K562 (cell line): ENCODE measurements around the gene BSDC1. TPM values are rescaled to one million over a fixed set of nuclear protein-coding genes. Genes with fewer than 3 reads are reported as not detected.

Experiments
- CLOCK ChIP-seq: fragments of 250-450 bp; sonication (Bioruptor Pico); IDR thresholded peaks from 2 replicates; pipeline ENCODE4 v1.4.0; 2020; ENCODE audit warnings: mild to moderate bottlenecking, moderate library complexity, borderline replicate concordance
- CTBP1 ChIP-seq: fragments of 450-650 bp; IDR thresholded peaks from 2 replicates; pipeline ENCODE4 v1.6.1; 2016; ENCODE audit warnings: borderline replicate concordance
- CTCF ChIP-seq, 3 experiments: IDR thresholded peaks in 2 of 3; conservative IDR thresholded peaks in 1 of 3; 2 replicates each; pipeline ENCODE4 v1.5.1; 2011 to 2012; ENCODE audit warnings: low read length in 3 of 3, mild to moderate bottlenecking in 3 of 3, control low read depth in 2 of 3, improper control_type of control experiment in 1 of 3, inconsistent platforms in 1 of 3, low read depth in 1 of 3, mixed read lengths in 1 of 3, moderate library complexity in 1 of 3; ENCODE audit not compliant: insufficient read depth in 2 of 3
- HDAC8 ChIP-seq: fragments of 450-650 bp; IDR thresholded peaks from 2 replicates; pipeline ENCODE4 v1.6.1; 2016; ENCODE audit warnings: mild to moderate bottlenecking, missing genetic modification characterization, moderate library complexity, missing compliant biosample characterization
- NRF1 ChIP-seq, 2 experiments: fragments of 450-650 bp; IDR thresholded peaks in 1 of 2; conservative IDR thresholded peaks in 1 of 2; 2 replicates each; pipeline ENCODE4 v1.6.1; 2014; ENCODE audit warnings: mild to moderate bottlenecking in 2 of 2
- REST ChIP-seq, 2 experiments: fragments of 450-650 bp; formaldehyde crosslinking in 1 of 2; IDR thresholded peaks; 2 replicates each; pipeline versions ENCODE4 v1.4.0 to v1.6.1; 2014 to 2020; ENCODE audit warnings: mild to moderate bottlenecking in 2 of 2, borderline replicate concordance in 1 of 2, low read depth in 1 of 2
- SLC30A9 ChIP-seq: fragments of 250-450 bp; sonication (Bioruptor Pico); IDR thresholded peaks from 2 replicates; pipeline ENCODE4 v1.8.0; 2022; ENCODE audit warnings: mild to moderate bottlenecking, moderate library complexity
- YY1 ChIP-seq, 3 experiments: IDR thresholded peaks; 2 replicates each; pipeline ENCODE4 v1.6.1; 2011; ENCODE audit warnings: low read length in 2 of 3, mild to moderate bottlenecking in 2 of 3, moderate library complexity in 2 of 3, borderline replicate concordance in 1 of 3, control low read depth in 1 of 3, low read depth in 1 of 3; ENCODE audit not compliant: insufficient read depth in 3 of 3, insufficient replicate concordance in 2 of 3, control insufficient read depth in 1 of 3, insufficient read length in 1 of 3; ENCODE audit errors: extremely low read depth in 1 of 3
- ZNF511 ChIP-seq: sonication (generic); formaldehyde crosslinking; IDR thresholded peaks from 2 replicates; pipeline ENCODE4 v1.8.0; 2022; ENCODE audit warnings: mild to moderate bottlenecking, missing genetic modification reagents
- ZNF644 ChIP-seq: fragments of 200-800 bp; sonication (Bioruptor generic); IDR thresholded peaks from 2 replicates; pipeline ENCODE4 v1.6.1; 2016; ENCODE audit warnings: low read depth, missing genetic modification characterization, missing compliant biosample characterization
- polyA plus RNA-seq, 8 experiments: library from polyadenylated mRNA; depleted of rRNA in 4 of 8; stranded (reverse) in 5 of 8; unstranded in 3 of 8; fragments of >200 nt; fragmentation: Nextera tagmentation in 2 of 8; fragmentation: Illumina TruSeq in 1 of 8; extraction: Ambion mirVana in 2 of 8; extraction: Trizol in 1 of 8; gene quantifications; 2 replicates each; pipeline versions ENCODE4 v1.2.1 to v1.2.3, GENCODE V29; 2011 to 2014; ENCODE audit warnings: inconsistent platforms in 1 of 8, missing spikeins in 1 of 8
- total RNA-seq, 7 experiments: library from RNA; depleted of rRNA in 6 of 7; stranded (reverse); fragments of >200 nt in 6 of 7; fragmentation: Illumina TruSeq in 2 of 7; extraction: Trizol in 2 of 7; gene quantifications; 2 replicates each; pipeline versions ENCODE4 v1.2.1 to v1.2.3, GENCODE V29; 2011 to 2021; ENCODE audit warnings: low replicate concordance in 1 of 7

BSDC1 gene
- total and polyA plus RNA-seq, 9 of the 15 experiments (the other 6 are each of a cell fraction or from before 2014, with no cell fraction given), result 10.2 to 96.8 (median 73.1) TPM

- TF ChIP-seq REST (IDR thresholded peaks at IDR 0.05; ENCODE audit: borderline replicate concordance) (peak; percentile 69), REST (CRISPR knock-in tag; IDR thresholded peaks at IDR 0.05; ENCODE audit: low read depth) (0 out of 2 replicates have a peak, but pooled peaks have one; percentile 26), ZNF644 (no peak), NRF1 (conservative IDR thresholded peaks at IDR 0.05 in 1 of 2, IDR thresholded peaks at IDR 0.05 in 1 of 2) (peak; percentile 39 to 57; a peak in 3 of 4 replicates), CTCF (IDR thresholded peaks at IDR 0.05 in 2 of 3, conservative IDR thresholded peaks at IDR 0.05 in 1 of 3; ENCODE audit: insufficient read depth in 2 of 3, low read depth in 1 of 3, low read length in 3 of 3) (peak; percentile 85 to 92 (median 87)), SLC30A9 (no peak), HDAC8 (tag) (no peak), CLOCK (CRISPR knock-in tag) (no peak), CTBP1 (peak; percentile 94), ZNF511 (CRISPR knock-in tag) (peak; percentile 53; the same call in 1 of the 2 replicates), YY1 (IDR thresholded peaks at IDR 0.05; ENCODE audit: borderline replicate concordance in 1 of 3, control insufficient read depth in 1 of 3, extremely low read depth in 1 of 3, insufficient read depth in 3 of 3, insufficient read length in 1 of 3, insufficient replicate concordance in 2 of 3, low read depth in 1 of 3, low read length in 2 of 3) (peak in 2 of 3 experiments; percentile 34 to 41)
These were observed 59.2 kb downstream of the BSDC1 start (continued) for GRCh38 chr1:32334864-32335534.
